ENCODE data around the gene SUPV3L1.
"Not testable (repeated sequence)": the region's sequence is repeated elsewhere in the genome, so short reads cannot be mapped to it uniquely, and the experiment has no call there.

Gene SUPV3L1

GRCh38 chr10:69179743-69180524 is at the start of gene SUPV3L1:
Gene SUPV3L1 (plus strand): TSS chr10:69180234. CDS start chr10:69180292, 58 bp downstream.
- DNase-seq: peak; percentile 98

DNA sequence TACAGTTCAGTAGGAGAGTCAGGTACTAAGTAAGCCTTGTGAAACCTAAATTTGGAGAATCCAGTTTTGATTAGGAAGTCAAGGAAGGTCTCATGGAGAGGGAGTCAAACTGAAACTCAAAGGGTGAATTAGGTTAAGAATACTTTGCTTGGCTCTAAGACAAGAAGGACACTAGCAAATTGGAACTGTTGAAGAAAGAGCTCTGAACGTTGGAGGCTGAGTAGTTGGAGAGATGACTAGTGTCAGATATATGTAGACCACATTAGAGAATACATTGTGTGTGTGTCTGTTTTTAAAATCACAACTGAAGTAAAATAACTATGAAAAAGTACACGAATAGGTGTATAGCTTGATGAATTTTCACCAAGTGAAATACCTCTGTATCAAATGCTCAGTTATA is 49.8 kb upstream of the SUPV3L1 start:
- DNase-seq: no peak

- DNase-seq: no peak
These were observed 40.1 kb upstream of the SUPV3L1 start for GRCh38 chr10:69139961-69140360.

- DNase-seq: no peak
These were observed 38.7 kb upstream of the SUPV3L1 start for GRCh38 chr10:69141304-69141703.

DNA sequence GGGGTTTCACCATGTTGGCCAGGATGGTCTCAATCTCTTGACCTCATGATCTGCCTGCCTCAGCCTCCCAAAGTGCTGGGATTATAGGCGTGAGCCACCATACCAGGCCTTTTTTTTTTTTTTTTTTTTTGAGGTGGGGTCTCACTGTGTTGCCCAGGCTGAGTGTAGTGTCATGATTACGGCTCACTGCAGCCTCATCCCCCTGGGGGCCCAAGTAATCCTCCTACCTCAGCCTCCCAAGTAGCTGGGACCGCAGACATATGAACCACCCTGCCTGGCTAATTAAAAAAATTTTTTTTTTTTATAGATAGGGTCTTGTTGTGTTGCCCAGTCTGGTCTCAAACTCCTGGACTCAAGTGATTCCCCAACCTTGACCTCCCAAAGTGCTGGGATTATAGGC is 38.0 kb upstream of the SUPV3L1 start:
- not testable (repeated sequence) for DNase-seq

DNA sequence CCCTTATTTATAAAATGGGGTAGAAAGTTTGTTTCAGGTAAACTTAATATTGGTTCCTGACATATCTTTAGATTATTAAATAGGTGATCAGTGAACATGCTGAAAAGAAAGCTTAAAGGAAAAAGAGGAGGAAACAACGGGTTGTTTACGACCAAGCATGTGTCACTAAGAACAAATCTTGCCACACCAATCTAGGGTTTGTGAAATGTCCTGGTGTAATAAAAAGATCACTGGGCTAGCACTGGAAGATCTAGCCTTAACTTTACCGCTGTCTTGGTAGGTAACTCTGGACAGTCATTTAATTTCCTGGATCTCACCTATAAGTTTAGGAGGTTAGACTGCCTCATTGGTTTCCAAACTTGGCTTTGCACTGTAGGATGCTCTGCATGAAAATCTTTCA is 37.1 kb upstream of the SUPV3L1 start:
- DNase-seq: no peak

DNA sequence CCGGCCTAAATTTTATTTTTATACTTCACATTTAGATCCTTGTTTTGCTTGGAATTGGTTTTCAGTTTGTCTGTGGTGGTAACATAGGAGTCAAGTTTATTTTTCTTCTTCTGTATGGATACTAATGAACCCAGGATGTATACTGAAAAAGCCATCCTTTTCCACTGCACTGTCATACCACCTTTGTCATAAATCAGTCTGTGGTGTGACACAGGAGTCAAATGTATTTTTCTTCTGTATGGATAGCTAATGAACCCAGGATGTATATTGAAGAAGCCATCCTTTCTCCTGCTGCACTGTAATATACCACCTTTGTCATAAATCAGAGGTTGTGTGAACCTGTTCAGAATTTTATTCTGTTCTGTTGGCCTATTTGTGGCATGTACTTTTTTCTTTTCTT is 34.7 kb upstream of the SUPV3L1 start:
- no peak for DNase-seq

GRCh38 chr10:69145864-69146263 is 34.2 kb upstream of the SUPV3L1 start:
- DNase-seq: no peak

GRCh38 chr10:69146759-69147158 is 33.3 kb upstream of the SUPV3L1 start:
- DNase-seq: no peak

DNA sequence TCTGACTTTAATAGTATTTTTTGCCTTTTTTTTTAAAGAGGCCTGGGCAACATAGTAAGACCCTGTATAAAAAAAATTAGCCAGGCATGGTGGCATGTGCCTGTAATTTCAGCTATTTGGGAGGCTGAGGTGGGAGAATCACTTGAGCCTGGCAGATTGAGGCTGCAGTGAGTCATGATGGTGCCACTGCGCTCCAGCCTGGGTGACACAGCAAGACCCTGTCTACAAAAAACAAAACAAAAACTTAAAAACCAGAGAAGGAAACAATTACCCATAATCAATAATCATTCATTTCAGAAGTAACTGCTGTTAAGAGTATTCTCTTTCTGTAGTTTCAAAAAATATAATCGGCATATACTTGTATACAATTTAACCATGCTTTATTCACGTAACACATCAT is 28.1 kb upstream of the SUPV3L1 start:
- no peak for DNase-seq

DNA sequence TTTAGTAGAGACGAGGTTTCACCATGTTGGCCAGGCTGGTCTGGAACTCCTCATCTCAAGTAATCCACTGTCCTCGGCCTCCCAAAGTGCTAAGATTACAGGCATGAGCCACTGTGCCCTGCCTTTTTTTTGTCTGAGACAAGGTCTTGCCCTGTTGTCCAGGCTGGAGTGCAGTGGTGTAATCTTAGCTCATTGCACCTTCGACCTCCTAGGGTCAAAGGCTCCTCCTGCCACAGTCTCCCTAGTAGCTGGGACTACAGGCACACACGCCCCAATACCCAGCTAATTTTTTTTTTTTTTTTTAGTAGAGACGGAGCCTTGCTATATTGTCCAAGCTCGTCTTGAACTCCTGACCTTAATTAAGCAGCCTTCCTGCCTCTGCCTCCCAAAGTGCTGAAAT is 26.8 kb upstream of the SUPV3L1 start:
- DNase-seq: no peak

DNA sequence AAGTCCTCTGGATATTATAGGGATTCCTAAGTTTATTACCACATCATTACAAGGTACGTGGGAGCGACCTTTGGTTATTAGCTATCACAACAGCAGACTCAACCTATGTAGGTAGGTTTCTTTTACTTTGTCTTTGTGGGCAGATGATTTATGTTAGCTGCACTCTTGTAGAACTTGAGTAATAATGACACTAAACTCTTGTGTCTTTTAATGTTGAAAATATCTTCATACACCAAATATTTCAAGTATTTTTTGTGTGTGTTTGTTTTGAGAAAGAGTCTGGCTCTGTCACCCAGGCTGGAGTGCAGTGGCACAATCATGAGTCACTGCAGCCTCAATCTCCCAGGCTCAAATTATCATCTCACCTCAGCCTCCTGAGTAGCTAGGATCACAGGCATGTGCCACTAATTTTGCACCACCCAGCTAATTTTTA is 19.2 kb upstream of the SUPV3L1 start:
- no peak for DNase-seq

- DNase-seq: no peak
These were observed 11.5 kb upstream of the SUPV3L1 start for GRCh38 chr10:69168493-69168892.

DNA sequence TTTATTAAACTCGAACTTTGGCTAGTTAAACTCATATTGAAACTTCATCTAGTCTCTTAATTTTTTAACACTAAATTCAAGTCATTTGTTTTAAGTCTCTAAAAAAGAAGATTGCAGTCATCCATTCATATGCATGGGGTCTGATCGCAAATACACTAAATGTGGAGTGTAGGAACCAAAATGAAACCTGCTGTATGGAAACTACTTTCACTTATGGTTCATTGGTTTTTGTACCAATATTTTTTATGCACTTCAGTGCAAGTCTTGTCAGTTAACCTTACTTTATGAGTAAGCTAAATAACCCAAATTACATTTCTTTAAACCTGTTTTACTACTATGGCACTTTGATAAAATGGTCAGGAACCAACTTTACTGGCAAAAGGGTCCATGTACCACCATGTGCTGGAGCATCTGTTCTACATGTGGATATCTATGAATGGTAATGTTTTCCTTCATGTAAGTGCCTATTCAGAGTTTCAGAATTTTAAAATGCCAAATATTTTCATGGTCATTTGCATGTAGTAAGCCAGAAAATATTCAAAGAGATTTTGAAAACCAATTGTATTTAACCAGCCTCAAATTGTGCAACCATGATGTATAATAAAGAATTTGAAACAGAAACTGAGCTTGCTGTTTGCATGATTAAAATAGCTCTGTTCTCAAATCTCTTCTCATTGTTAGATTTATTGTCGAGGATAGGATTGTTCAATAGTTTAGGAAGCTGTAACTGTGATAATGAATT is 7.6 kb upstream of the SUPV3L1 start:
- DNase-seq: no peak

- not testable (repeated sequence) for DNase-seq
These were observed 4.7 kb upstream of the SUPV3L1 start for GRCh38 chr10:69175326-69175725.

- DNase-seq: no peak
These were observed 3.2 kb upstream of the SUPV3L1 start for GRCh38 chr10:69176823-69177222.

DNA sequence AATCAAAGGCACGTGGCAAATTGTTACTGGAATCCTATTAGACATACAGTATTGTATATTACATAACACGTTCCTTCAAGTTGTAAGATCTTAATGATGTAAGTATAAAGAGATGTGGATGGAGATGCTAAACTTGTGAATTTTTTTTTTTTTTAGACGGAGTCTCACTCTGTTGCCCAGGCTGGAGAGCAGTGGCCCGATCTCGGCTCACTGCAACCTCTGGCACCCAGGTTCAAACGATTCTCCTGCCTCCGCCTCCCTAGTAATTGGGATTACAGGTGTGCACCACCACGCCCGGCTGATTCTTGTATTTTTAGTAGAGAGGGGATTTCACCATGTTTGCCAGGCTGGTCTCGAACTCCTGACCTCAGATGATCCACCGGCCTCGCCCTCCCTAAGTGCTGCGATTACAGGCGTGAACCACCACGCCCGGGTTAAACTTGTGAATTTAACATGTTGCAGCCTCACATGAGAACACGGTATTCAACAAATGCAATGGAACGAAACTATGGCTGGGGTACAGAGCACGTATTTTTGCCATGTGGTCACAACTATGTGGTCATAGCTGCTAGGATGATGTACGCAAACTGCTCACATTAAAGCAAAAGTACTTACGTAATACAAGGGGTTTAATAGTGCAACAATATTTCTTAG is 818 bp upstream of the SUPV3L1 start:
- no peak for DNase-seq

GRCh38 chr10:69180525-69181204 is 631 bp downstream of the SUPV3L1 start:
- no peak for DNase-seq

GRCh38 chr10:69181433-69181832 is 1.4 kb downstream of the SUPV3L1 start:
- no peak for DNase-seq

- DNase-seq: no peak
These were observed 2.0 kb downstream of the SUPV3L1 start for GRCh38 chr10:69182005-69182404.

DNA sequence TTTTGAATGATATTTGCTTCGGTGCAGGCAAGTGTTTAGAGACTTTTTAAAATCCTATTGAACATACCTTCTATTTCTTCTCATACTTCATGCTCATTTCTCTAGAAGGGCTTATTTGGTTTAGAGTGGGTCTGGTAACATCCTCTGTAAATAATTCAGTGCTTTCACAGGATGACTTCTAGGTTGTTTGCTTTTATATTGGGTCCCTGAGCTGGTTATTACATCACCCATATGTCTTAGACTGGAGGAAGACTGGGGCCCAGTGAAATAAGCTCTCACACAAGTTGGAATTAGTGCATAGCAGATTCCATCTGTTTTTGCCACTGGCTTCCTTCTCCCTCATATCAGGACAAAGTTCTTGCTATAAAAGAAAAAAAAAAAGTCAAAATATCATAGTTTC is 6.5 kb downstream of the SUPV3L1 start:
- no peak for DNase-seq

- no peak for DNase-seq
These were observed 21.0 kb downstream of the SUPV3L1 start for GRCh38 chr10:69201045-69201444.

DNA sequence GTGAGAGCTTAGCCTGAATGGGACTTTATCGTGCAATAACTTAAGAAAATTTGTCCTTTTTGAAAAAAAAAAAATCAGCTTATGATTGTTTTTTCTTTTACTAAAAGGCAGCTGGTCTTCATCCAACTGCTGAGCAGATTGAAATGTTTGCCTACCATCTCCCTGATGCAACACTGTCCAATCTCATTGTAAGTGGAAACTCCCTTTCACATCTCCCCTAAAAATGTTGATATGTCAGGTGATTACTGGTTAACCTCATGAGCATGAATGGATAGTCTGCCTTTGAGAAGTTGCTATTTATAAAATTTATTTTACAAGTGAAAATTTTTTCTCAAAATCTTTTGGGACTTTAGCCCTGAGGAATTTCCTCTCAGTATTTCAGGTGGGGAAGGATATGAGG is 22.3 kb downstream of the SUPV3L1 start:
- no peak for DNase-seq

Data from NCI-H146 (cell line).